ENCODE results near the gene NMRK1. TPM values are rescaled to one million over a fixed set of nuclear protein-coding genes. Genes with fewer than 3 reads are reported as not detected.

Gene NMRK1
- polyA plus RNA-seq, 1 donor (not counting 4 experiments of a cell fraction or from before 2014, with no cell fraction given): 24.7 TPM

GRCh38 chr9:75116306-75116705 is 28.4 kb upstream of the NMRK1 start:
- Histone ChIP-seq H4K20me1 (ENCODE audit: control insufficient read depth, extremely low read depth, insufficient read depth, low read length) (no peaks in the 10 kb centered on the region), H3K27me3 (ENCODE audit: control insufficient read depth, extremely low read depth, insufficient read depth, low read length) (no peaks in the 10 kb centered on the region), H3K27ac (ENCODE audit: control insufficient read depth, insufficient read depth, low read length) (no peak overlapping the region), H3K4me1 (ENCODE audit: control insufficient read depth, extremely low read depth, insufficient read depth, low read length) (peaks cover 3% of the 10 kb centered on the region), H3K9ac (ENCODE audit: control insufficient read depth, extremely low read depth, insufficient read depth, low read length) (no peak overlapping the region), H3K36me3 (ENCODE audit: control insufficient read depth in 2 of 2, extremely low read depth in 1 of 2, insufficient read depth in 2 of 2, low read length in 2 of 2) (peaks cover 3 to 15% of the 10 kb centered on the region in 2 experiments), H3K9me1 (ENCODE audit: control insufficient read depth, extremely low read depth, insufficient read depth, low read length) (no peaks in the 10 kb centered on the region), H3K4me3 (ENCODE audit: control insufficient read depth in 2 of 3, extremely low read depth in 1 of 3, insufficient read depth in 2 of 3, low read depth in 1 of 3, low read length in 3 of 3) (no peak overlapping the region), H3K79me2 (ENCODE audit: control insufficient read depth, insufficient read depth, low read length) (peaks cover 46% of the 10 kb centered on the region), H3K4me2 (ENCODE audit: control insufficient read depth, extremely low read depth, insufficient read depth, low read depth, low read length) (no peak overlapping the region), H2AFZ (ENCODE audit: control insufficient read depth, low read length) (no peak overlapping the region), H3K9me3 (ENCODE audit: control insufficient read depth, low read depth, low read length) (no peaks in the 10 kb centered on the region)
- TF ChIP-seq EZH2 (IDR thresholded peaks at IDR 0.05; ENCODE audit: low read length) (no peak), CTCF (optimal IDR thresholded peaks at IDR 0.05 in 1 of 3, IDR thresholded peaks at IDR 0.05 in 1 of 3, conservative IDR thresholded peaks at IDR 0.05 in 1 of 3; ENCODE audit: extremely low read depth in 1 of 3, insufficient read depth in 2 of 3, low read length in 3 of 3) (no peak)
- no peak for DNase-seq (ENCODE audit: low read depth, low spot score)
- dilution Hi-C loops (cut with MboI; ENCODE audit: extremely low pct_ligation_motif_present, low sequenced_read_pairs): no loop called here
- no peak for FAIRE-seq

GRCh38 chr9:75112789-75113188 is 24.8 kb upstream of the NMRK1 start:
- no peak overlapping the region for H3K9ac ChIP-seq (ENCODE audit: control insufficient read depth, extremely low read depth, insufficient read depth, low read length)
- H3K4me3 ChIP-seq (ENCODE audit: control insufficient read depth in 2 of 3, extremely low read depth in 1 of 3, insufficient read depth in 2 of 3, low read depth in 1 of 3, low read length in 3 of 3): no peak overlapping the region
- H3K36me3 ChIP-seq (ENCODE audit: control insufficient read depth in 2 of 2, extremely low read depth in 1 of 2, insufficient read depth in 2 of 2, low read length in 2 of 2): peaks cover 0 to 3% of the 10 kb centered on the region in 2 experiments
- no peak overlapping the region for H3K4me2 ChIP-seq (ENCODE audit: control insufficient read depth, extremely low read depth, insufficient read depth, low read depth, low read length)
- FAIRE-seq (no peak), DNase-seq (ENCODE audit: low read depth, low spot score) (no peak)
- no peak overlapping the region for H3K27ac ChIP-seq (ENCODE audit: control insufficient read depth, insufficient read depth, low read length)
- H3K9me1 ChIP-seq (ENCODE audit: control insufficient read depth, extremely low read depth, insufficient read depth, low read length): no peaks in the 10 kb centered on the region
- H3K4me1 ChIP-seq (ENCODE audit: control insufficient read depth, extremely low read depth, insufficient read depth, low read length): peaks cover 16% of the 10 kb centered on the region
- H3K27me3 ChIP-seq (ENCODE audit: control insufficient read depth, extremely low read depth, insufficient read depth, low read length): no peaks in the 10 kb centered on the region
- H3K79me2 ChIP-seq (ENCODE audit: control insufficient read depth, insufficient read depth, low read length): peaks cover 54% of the 10 kb centered on the region
- dilution Hi-C loops (cut with MboI; ENCODE audit: extremely low pct_ligation_motif_present, low sequenced_read_pairs): no loop called here
- TF ChIP-seq EZH2 (IDR thresholded peaks at IDR 0.05; ENCODE audit: low read length) (no peak), CTCF (optimal IDR thresholded peaks at IDR 0.05 in 1 of 3, IDR thresholded peaks at IDR 0.05 in 1 of 3, conservative IDR thresholded peaks at IDR 0.05 in 1 of 3; ENCODE audit: extremely low read depth in 1 of 3, insufficient read depth in 2 of 3, low read length in 3 of 3) (no peak)
- H4K20me1 ChIP-seq (ENCODE audit: control insufficient read depth, extremely low read depth, insufficient read depth, low read length): no peaks in the 10 kb centered on the region
- H3K9me3 ChIP-seq (ENCODE audit: control insufficient read depth, low read depth, low read length): no peaks in the 10 kb centered on the region
- H2AFZ ChIP-seq (ENCODE audit: control insufficient read depth, low read length): no peak overlapping the region

Data from keratinocyte (primary cell).